ENCODE results near the gene PLCG2.

- TF ChIP-seq POLR2AphosphoS5 (IDR thresholded peaks at IDR 0.05; ENCODE audit: borderline replicate concordance, low read depth, low read length) = no peak
- TF ChIP-seq EZH2 (IDR thresholded peaks at IDR 0.05) = no peak
These were observed 81.5 kb downstream of the PLCG2 start for GRCh38 chr16:81860287-81861266.

Data from SK-N-MC (cell line).